Measurements from ENCODE around the gene GRM5.
"Not testable (repeated sequence)": the region's sequence is repeated elsewhere in the genome, so short reads cannot be mapped to it uniquely, and the experiment has no call there.

Gene GRM5

DNA sequence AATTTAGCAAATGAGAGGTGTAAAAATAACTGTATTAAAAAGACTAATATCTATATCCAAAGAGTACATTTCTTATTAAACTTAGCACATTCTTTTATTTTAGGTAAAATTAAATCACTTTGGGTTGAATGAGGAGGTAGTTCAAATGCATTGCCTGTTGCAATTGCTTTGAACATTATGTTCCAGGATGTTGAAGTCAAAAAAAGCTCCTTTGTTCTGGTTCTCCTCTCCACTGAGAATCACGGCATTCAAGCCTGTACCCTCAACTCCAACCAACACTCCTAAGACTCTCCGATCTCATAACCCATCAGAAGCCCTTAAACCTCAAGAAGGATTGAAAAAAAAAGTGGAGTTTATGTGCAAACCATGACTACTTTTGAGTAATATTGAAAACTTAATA, 230.1 kb downstream of the GRM5 start:
- not testable (repeated sequence) for DNase-seq (ENCODE audit: low read depth); H3K4me3 ChIP-seq (ENCODE audit: low read depth, low read length)

DNA sequence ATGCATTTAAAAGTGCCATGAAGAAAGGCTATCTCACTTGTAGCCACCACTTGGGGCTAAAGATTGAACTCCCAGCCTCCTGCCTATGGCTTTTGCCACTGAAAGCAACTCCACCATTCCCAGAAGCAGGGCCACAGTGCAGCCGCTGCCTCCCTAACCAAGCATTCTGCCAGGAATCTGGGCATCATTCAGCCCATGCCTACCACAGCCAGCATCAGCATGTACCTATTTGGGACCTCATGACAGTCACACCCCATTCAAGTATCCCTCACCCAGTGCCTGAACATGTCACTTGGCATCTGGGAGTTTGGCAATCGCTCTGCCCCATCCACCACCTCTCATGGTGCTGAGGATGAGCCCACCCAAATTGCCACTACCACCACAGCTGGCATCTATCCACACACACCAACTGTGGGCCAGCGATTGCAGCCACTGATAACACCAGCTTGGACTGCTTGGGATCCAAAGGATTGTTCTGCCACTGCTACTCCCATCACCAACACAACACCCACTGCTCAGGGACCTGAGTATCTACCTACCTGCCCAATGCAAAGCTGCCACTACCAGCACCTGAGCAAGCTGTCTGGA, 234.4 kb downstream of the GRM5 start:
- no peak for DNase-seq (ENCODE audit: low read depth)
- H3K4me3 ChIP-seq (ENCODE audit: low read depth, low read length) = no peak overlapping the region
- TF ChIP-seq, protein P1, sequence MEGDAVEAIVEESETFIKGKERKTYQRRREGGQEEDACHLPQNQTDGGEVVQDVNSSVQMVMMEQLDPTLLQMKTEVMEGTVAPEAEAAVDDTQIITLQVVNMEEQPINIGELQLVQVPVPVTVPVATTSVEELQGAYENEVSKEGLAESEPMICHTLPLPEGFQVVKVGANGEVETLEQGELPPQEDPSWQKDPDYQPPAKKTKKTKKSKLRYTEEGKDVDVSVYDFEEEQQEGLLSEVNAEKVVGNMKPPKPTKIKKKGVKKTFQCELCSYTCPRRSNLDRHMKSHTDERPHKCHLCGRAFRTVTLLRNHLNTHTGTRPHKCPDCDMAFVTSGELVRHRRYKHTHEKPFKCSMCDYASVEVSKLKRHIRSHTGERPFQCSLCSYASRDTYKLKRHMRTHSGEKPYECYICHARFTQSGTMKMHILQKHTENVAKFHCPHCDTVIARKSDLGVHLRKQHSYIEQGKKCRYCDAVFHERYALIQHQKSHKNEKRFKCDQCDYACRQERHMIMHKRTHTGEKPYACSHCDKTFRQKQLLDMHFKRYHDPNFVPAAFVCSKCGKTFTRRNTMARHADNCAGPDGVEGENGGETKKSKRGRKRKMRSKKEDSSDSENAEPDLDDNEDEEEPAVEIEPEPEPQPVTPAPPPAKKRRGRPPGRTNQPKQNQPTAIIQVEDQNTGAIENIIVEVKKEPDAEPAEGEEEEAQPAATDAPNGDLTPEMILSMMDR (conservative IDR thresholded peaks at IDR 0.05; ENCODE audit: low read depth, low read length) = no peak

DNA sequence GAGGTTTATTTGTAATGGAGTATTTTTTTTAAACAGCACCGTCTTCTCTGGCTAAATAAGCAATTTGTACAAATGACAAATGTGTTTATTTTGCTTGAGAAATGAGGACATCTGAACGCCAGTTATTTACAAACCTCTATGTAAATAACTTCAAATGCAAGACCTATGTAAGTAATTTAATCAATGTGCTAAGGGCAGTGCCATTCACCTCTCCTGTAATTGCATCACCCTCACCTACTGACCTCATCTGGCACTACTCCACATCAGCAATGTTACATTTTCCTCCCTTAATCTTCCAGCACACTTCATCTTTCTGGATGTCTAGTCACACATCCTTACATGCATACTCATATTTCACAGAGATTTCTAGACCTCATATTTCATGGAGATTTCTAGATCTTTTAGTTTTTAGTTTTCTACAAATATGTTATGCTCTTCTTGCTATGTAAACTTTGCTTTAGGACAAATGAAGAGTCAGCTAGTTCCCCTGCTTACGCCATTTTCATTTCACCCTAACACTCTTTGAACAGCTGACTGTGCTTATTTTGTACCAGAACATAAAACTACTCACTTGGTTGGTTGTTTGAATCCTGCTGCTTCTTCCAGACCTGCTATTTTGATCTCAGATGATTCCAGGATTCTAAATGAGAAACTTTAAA, 238.6 kb downstream of the GRM5 start:
- H3K4me3 ChIP-seq (ENCODE audit: low read depth, low read length) = no peak overlapping the region
- DNase-seq (ENCODE audit: low read depth) = no peak
- TF ChIP-seq, protein P1 (conservative IDR thresholded peaks at IDR 0.05; ENCODE audit: low read depth, low read length) = no peak

DNA sequence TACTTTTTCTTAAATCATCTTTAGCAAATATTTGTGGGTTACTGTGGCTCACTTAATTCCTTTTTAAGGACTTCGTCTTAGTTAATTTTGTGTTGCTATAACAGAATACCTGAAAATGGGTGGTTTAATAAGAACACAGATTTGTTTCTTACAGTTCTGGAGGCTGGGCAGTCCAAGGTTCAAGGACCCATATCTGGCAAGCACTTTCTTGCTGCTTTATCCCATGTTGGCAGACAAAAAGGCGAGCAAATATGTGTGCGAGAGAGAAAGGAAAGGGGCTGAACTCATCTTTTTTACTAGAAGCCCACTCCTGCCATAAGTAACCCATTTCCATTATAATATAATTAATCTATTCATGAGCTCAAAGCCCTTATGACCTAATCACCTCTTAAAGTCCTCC, 246.2 kb downstream of the GRM5 start:
- no peak for DNase-seq (ENCODE audit: low read depth)
- TF ChIP-seq, protein P1 (conservative IDR thresholded peaks at IDR 0.05; ENCODE audit: low read depth, low read length) = no peak
- no peak overlapping the region for H3K4me3 ChIP-seq (ENCODE audit: low read depth, low read length)

DNA sequence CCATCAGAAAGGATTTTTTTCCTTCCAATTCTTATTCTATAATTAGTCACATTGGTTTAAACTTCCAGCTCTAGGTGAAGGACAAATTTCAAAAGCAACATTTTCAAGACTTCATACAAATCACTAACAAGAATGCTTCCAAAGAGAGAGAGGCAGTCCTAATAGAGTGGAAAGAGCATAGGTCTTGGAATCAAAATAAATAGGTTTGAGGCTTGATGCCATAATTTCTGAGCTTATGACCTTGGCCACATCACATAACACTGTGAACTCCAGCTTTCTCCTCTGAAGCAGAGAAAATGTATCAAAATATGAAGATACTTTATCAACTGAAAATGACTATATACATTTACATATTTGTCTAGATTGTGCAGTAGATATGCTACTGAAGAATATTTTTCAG, 246.8 kb downstream of the GRM5 start:
- TF ChIP-seq, protein P1 (conservative IDR thresholded peaks at IDR 0.05; ENCODE audit: low read depth, low read length) = no peak
- DNase-seq (ENCODE audit: low read depth) = no peak
- H3K4me3 ChIP-seq (ENCODE audit: low read depth, low read length) = no peak overlapping the region

DNA sequence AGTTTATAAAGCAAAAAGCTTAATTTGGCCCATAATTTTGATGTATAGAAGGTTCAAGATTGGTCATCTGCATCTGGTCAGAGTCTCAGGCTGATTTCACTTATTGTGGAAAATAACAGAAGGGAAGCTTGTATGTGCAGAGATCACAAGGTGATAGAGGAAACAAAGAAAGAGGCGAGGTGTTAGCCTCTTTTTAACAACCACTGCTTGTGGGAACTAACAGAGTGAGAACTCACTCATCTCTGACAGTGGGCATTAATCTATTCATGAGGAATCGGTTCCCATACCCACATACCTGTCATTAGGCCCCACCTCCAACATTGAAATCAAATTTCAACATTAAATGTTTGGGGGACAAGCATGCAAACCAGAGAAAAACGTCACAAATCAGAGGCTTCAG, 250.3 kb downstream of the GRM5 start:
- H3K4me3 ChIP-seq (ENCODE audit: low read depth, low read length) = no peak overlapping the region
- TF ChIP-seq, protein P1 (conservative IDR thresholded peaks at IDR 0.05; ENCODE audit: low read depth, low read length) = no peak
- DNase-seq (ENCODE audit: low read depth) = no peak

DNA sequence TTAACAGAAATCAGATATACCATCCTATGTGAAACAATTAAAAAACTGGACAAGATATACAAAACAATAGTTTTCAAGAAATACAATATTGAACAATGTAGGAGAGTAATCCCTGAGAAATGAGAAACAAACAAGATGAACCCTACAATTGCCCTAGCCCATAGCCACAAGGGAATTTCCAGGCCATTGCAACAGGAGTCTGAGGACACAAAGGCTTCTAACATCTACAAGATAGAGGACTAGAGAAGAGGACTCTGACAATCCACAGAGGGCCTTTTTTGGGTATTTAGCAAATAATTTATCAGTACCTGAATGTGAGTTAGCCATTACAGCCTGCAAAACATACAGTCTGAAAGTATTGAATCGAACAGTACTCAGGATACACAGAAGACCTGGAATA, 251.7 kb downstream of the GRM5 start:
- no peak for DNase-seq (ENCODE audit: low read depth)
- H3K4me3 ChIP-seq (ENCODE audit: low read depth, low read length) = no peak overlapping the region
- TF ChIP-seq, protein P1 (conservative IDR thresholded peaks at IDR 0.05; ENCODE audit: low read depth, low read length) = no peak

Measured in choroid plexus epithelial cell (primary cell).